Stimulated activated CD8-positive, alpha-beta memory T cell treated with anti-CD3 and anti-CD28 coated beads, Interleukin-4, amount 100 ng/mL, for 1 hour (primary cell): ENCODE measurements around the gene FHDC1.

Source experiments
- DNase-seq, 2 donors: peaks; one replicate each; pipeline ENCODE4 v3.0.0-alpha.2; 2020; ENCODE audit warnings: low read depth in 2 of 2, low spot score in 1 of 2

Gene FHDC1

GRCh38 chr4:153002110-153002509 is 66.0 kb downstream of the FHDC1 start:
- no peak for DNase-seq

GRCh38 chr4:153004081-153004850 is 68.1 kb downstream of the FHDC1 start:
- DNase-seq = no peak

GRCh38 chr4:153005899-153006381 is 69.8 kb downstream of the FHDC1 start:
- no peak for DNase-seq

- no peak for DNase-seq
Measured at GRCh38 chr4:153008578-153009199, 72.6 kb downstream of the FHDC1 start.

- no peak for DNase-seq
Measured at GRCh38 chr4:153010146-153010545, 74.0 kb downstream of the FHDC1 start.

GRCh38 chr4:153013202-153013977 is 77.3 kb downstream of the FHDC1 start:
- no peak for DNase-seq

- DNase-seq = no peak
Measured at GRCh38 chr4:153014460-153014859, 78.3 kb downstream of the FHDC1 start.

- no peak for DNase-seq
Measured at GRCh38 chr4:153016592-153016991, 80.5 kb downstream of the FHDC1 start.

- no peak for DNase-seq
Measured at GRCh38 chr4:153018031-153018430, 81.9 kb downstream of the FHDC1 start.

- no peak for DNase-seq
Measured at GRCh38 chr4:153018684-153019083, 82.6 kb downstream of the FHDC1 start.

- DNase-seq = no peak
Measured at GRCh38 chr4:153019906-153020305, 83.8 kb downstream of the FHDC1 start.

GRCh38 chr4:153020457-153020856 is 84.3 kb downstream of the FHDC1 start:
- no peak for DNase-seq

- no peak for DNase-seq
Measured at GRCh38 chr4:153021276-153021675, 85.2 kb downstream of the FHDC1 start.

GRCh38 chr4:153022241-153022715 is 86.2 kb downstream of the FHDC1 start:
- no peak for DNase-seq

- no peak for DNase-seq
Measured at GRCh38 chr4:153023139-153023538, 87.0 kb downstream of the FHDC1 start.

- DNase-seq = no peak
Measured at GRCh38 chr4:153023692-153024394, 87.7 kb downstream of the FHDC1 start.

GRCh38 chr4:153024466-153024865 is 88.3 kb downstream of the FHDC1 start:
- no peak for DNase-seq

GRCh38 chr4:153025406-153025805 is 89.3 kb downstream of the FHDC1 start:
- DNase-seq = no peak

GRCh38 chr4:153026591-153027346 is 90.6 kb downstream of the FHDC1 start:
- no peak for DNase-seq

- no peak for DNase-seq
Measured at GRCh38 chr4:153027866-153028265, 91.7 kb downstream of the FHDC1 start.
